Spinal cord (tissue), 10 donors: ENCODE data around the gene TRIM17. TPM values are rescaled to one million over a fixed set of nuclear protein-coding genes. Genes with fewer than 3 reads are reported as not detected.

ENCODE experiments used
- DNase-seq, 6 donors: peaks; one replicate each; pipeline versions ENCODE4 v3.0.0 to v3.0.0-alpha.2; 2013 to 2015; ENCODE audit warnings: low spot score in 6 of 6, low read depth in 4 of 6
- H3K27ac ChIP-seq: one replicate; pipeline ENCODE4 v1.5.1; 2013; ENCODE audit warnings: low read depth, low read length, control low read depth
- H3K27me3 ChIP-seq: one replicate; pipeline ENCODE4 v1.6.1; 2013; ENCODE audit warnings: low read length; ENCODE audit not compliant: control insufficient read depth, insufficient read depth
- H3K36me3 ChIP-seq: one replicate; pipeline ENCODE4 v1.6.1; 2013; ENCODE audit warnings: low read length; ENCODE audit not compliant: control insufficient read depth, insufficient read depth
- H3K4me1 ChIP-seq: one replicate; pipeline ENCODE4 v1.6.1; 2013; ENCODE audit warnings: low read length; ENCODE audit not compliant: control insufficient read depth, insufficient read depth
- H3K4me3 ChIP-seq: one replicate; pipeline ENCODE4 v1.5.1; 2013; ENCODE audit warnings: low read depth, low read length, control low read depth
- H3K9me3 ChIP-seq: one replicate; pipeline ENCODE4 v1.6.1; 2013; ENCODE audit warnings: low read length; ENCODE audit not compliant: control insufficient read depth, insufficient read depth
- WGBS: methylation state at CpG from one replicate; pipeline ENCODE4 v1.1.5; 2013; ENCODE audit warnings: missing lambda C conversion rate; ENCODE audit not compliant: insufficient coverage; 5-methylcytosine and 5-hydroxymethylcytosine counted together
- polyA plus RNA-seq, 2 donors: library from polyadenylated mRNA; unstranded; fragments of 120-200 nt; gene quantifications; one replicate each; pipeline ENCODE4 v1.2.1, GENCODE V29; 2013; ENCODE audit not compliant: insufficient read length in 2 of 2
- total RNA-seq, 2 donors: library from RNA; depleted of rRNA in 1 of 2; stranded (reverse); fragments of 120-200 nt in 1 of 2; fragments of >200 nt in 1 of 2; gene quantifications; one replicate each; pipeline versions ENCODE4 v1.2.3 to v1.2.4, GENCODE V29; 2013 to 2014
- donor health status: healthy.

TRIM17 gene
- total and polyA plus RNA-seq, 4 donors: 2.2 to 6.1 (median 4.4) TPM

DNA sequence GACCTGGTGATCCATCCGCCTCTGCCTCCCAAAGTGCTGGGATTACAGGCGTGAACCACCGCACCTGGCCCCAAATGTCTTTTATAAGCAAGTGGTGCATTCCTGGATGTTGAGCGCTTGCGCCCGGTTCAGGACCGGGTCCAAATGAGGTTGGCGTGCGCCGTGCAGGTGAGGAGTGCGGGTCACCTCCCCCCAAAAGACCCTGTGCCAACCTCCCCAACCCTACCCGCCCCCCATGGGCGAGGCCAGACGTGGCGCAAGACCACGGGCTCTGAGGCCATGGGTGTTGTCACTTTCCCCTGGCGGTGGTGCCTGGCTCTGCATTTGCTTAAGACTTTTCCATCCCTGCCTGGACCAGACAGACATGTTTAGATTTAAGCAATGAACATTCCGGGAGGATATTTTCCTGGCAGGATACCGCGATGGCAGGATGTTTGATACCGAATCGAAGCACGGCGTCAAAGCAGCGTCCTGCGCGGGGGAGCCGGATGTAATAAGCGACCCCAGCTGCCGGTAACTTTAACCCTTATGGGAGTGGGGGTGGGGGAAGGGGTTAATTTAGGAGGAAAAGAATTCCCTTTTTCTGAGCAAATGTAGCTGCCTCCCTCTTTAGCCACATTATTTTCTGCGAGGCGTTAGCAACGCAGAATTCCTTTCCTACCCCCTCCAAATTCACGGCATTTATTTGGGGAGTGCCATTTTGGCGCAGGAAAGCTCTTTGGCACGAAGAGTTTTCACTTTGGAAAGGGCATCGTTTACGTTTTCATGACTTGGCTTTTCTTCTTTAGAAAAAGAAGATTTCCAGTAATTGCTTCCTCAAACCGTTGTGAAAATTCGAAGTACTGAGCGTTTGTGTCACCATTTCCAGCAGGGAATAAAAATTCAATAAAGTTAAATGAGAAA lies 42.7 kb upstream of the TRIM17 start:
- peak overlapping the region; percentile 97 for H3K27ac ChIP-seq
- 2% methylated on average over 32 of the region's 41 CpGs for WGBS
- H3K4me1 ChIP-seq: peaks cover 33% of the 10 kb centered on the region
- H3K27me3 ChIP-seq: peaks cover 7% of the 10 kb centered on the region
- no peaks in the 10 kb centered on the region for H3K9me3 ChIP-seq
- H3K4me3 ChIP-seq: peak overlapping the region; percentile 71
- H3K36me3 ChIP-seq: peaks cover 4% of the 10 kb centered on the region
- peak in 4 of 6 donors; percentile 61 to 94 (median 78) for DNase-seq

DNA sequence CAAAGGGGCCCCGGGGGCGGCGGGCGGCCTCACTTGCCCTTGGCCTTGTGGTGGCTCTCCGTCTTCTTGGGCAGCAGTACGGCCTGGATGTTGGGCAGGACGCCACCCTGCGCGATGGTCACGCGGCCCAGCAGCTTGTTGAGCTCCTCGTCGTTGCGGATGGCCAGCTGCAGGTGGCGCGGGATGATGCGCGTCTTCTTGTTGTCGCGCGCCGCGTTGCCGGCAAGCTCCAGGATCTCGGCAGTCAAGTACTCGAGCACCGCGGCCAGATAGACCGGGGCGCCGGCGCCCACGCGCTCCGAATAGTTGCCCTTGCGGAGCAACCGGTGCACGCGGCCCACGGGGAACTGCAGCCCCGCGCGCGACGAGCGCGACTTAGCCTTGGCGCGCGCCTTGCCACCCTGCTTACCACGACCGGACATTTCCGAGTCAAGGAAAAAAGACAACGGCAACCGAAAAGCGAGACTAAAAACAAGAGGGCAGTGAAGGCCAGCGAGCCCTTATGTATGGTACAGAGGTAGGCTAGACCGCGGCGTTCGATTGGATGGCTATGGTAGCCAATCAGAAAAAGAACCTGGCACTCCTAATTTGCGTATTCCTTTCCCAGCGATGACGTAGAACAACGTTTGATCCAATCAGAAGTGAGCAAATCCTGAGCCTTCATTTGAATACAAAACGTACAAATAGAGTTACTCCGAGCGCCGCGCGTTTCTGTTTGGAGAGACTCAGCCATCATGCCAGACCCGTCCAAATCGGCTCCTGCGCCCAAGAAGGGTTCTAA lies 40.9 kb upstream of the TRIM17 start:
- peak; percentile 97 to 100 (median 99) for DNase-seq
- peak overlapping the region; percentile 97 for H3K27ac ChIP-seq
- H3K36me3 ChIP-seq: peaks cover 9% of the 10 kb centered on the region
- WGBS: under 1% methylated on average over 74 of the region's 74 CpGs
- no peaks in the 10 kb centered on the region for H3K27me3 ChIP-seq
- H3K4me3 ChIP-seq: peak overlapping the region; percentile 71
- peaks cover 24% of the 10 kb centered on the region for H3K4me1 ChIP-seq
- no peaks in the 10 kb centered on the region for H3K9me3 ChIP-seq

DNA sequence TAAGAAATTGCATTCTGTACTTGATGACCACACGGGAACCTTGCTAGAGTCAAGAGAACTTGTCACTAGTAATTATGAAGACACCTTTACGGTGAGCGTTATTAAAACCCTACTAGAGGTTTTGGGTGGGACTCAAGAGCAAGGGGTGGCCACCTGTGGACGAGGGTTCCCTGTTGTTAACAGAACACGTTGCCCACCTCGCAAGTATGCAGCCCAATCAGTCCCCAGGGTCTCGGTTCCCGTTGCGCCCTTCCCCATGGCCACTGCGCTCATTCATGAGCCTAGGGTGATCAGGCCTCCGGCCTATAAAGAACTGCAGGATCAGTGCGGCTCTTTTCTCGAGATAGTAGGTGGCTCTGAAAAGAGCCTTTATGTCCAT lies 40.3 kb upstream of the TRIM17 start:
- no peaks in the 10 kb centered on the region for H3K9me3 ChIP-seq
- peak overlapping the region; percentile 71 for H3K4me3 ChIP-seq
- H3K4me1 ChIP-seq: peaks cover 24% of the 10 kb centered on the region
- 1% methylated on average over 12 of the region's 13 CpGs for WGBS
- H3K36me3 ChIP-seq: peaks cover 11% of the 10 kb centered on the region
- H3K27ac ChIP-seq: peak overlapping the region; percentile 97
- no peak for DNase-seq
- no peaks in the 10 kb centered on the region for H3K27me3 ChIP-seq

DNA sequence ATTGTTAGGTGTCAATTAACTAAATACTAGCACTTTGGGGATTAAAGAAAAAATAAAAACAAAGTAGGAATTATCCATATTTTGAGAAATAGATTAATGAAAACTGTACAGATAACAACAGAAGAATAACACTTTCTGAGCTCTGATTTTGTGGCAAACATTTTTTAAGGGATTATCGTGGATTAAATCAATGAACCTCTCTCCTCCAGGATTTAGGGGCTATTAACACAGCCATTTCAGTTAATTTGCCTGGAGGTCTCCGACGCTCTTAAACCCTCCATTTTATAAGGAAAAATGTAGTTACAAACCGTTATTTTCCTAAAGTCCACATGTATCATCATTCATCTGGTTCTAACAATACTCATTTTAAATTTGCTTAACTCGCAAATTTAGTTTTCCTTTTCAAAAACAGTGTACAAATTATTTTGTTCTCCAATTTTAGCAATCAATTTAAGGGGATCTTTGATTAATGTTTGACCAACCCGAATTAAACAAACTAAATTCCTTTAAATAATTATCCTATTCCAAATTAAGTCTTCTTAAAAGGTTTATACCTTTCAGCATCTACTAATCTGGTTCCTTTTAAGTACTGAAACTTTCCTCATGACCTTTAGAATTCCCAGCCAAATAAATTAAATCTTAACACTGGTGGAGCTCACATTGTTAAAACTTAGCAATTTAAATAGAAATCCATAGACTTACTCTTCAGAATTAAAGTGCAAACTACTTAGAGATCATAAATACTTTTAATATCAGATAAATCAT lies 39.8 kb upstream of the TRIM17 start:
- H3K27me3 ChIP-seq: no peaks in the 10 kb centered on the region
- H3K27ac ChIP-seq: peak overlapping the region; percentile 97
- H3K9me3 ChIP-seq: no peaks in the 10 kb centered on the region
- peak overlapping the region; percentile 71 for H3K4me3 ChIP-seq
- WGBS: 29% methylated on average over 2 of the region's 6 CpGs
- H3K36me3 ChIP-seq: peaks cover 11% of the 10 kb centered on the region
- peaks cover 24% of the 10 kb centered on the region for H3K4me1 ChIP-seq
- no peak for DNase-seq

DNA sequence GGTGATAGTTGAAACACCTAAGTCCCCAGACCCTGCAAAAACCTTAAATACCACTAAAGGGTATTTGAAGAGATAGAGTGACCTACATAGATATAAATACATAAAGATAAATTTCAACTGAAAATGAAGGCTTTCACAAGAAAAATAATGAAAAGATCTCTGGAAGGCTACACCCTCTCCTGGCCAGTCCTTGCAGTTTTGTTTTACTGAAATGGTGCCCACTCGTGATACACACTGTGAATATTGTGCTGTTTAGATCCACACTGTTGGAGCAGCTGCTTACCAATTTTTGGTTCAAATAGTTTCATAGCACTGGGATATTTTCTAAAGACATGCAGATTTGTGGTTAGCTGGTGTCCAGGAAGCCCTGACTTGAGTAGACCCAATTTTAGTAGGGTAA lies 39.1 kb upstream of the TRIM17 start:
- 29% methylated on average over 1 of the region's 1 CpG for WGBS
- H3K4me3 ChIP-seq: peak overlapping the region; percentile 71
- DNase-seq: peak in 2 of 6 donors; percentile 36 to 64
- no peak overlapping the region for H3K27ac ChIP-seq
- H3K4me1 ChIP-seq: peaks cover 24% of the 10 kb centered on the region
- H3K9me3 ChIP-seq: no peaks in the 10 kb centered on the region
- H3K36me3 ChIP-seq: peaks cover 11% of the 10 kb centered on the region
- H3K27me3 ChIP-seq: no peaks in the 10 kb centered on the region

DNA sequence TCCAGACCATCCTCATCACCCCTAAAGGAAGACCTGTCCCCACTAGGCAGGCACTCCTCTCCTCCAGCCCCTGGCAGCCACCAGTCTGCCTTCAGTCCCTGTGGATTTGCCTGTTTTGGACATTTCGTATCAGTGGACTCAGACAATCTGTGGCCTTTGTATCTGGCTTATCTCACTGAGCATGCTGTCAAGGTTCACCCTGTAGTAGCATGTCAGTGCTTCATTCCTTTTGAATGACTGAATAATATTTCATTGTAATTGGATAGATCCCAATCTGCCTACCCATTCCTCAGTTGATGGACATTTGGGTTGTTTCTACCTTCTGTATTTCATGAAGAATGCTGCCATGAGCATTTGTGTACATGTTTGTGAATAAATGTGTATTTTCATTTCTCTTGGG lies 37.6 kb upstream of the TRIM17 start:
- Histone ChIP-seq H3K4me1 (peaks cover 21% of the 10 kb centered on the region), H3K9me3 (no peaks in the 10 kb centered on the region), H3K27me3 (no peaks in the 10 kb centered on the region), H3K36me3 (peaks cover 14% of the 10 kb centered on the region), H3K4me3 (no peak overlapping the region), H3K27ac (no peak overlapping the region)
- 100% methylated on average over 1 of the region's 1 CpG for WGBS
- no peak for DNase-seq

DNA sequence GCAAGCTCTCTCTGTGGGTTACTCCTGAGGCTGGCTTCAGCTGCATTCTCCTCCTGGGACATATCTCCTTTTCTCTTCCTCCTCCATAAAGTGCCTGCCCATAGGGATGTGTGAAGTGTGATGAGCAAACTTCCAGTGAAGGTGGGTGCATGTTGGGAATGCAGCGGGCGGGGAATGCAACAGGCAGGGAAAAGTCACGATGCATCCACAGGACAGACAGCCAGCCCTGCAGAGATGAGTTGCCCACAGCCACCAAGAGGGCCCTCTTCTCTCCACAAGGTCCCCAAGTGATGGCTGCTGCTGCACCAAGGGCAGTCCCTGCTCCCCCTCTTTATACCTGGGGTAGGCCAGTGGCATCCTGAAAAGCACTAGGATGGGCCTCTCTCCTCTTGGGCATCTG lies 37.0 kb upstream of the TRIM17 start:
- no peaks in the 10 kb centered on the region for H3K27me3 ChIP-seq
- 91% methylated on average over 3 of the region's 3 CpGs for WGBS
- H3K4me1 ChIP-seq: peaks cover 15% of the 10 kb centered on the region
- no peak for DNase-seq
- H3K36me3 ChIP-seq: peaks cover 14% of the 10 kb centered on the region
- H3K4me3 ChIP-seq: no peak overlapping the region
- no peaks in the 10 kb centered on the region for H3K9me3 ChIP-seq
- no peak overlapping the region for H3K27ac ChIP-seq

DNA sequence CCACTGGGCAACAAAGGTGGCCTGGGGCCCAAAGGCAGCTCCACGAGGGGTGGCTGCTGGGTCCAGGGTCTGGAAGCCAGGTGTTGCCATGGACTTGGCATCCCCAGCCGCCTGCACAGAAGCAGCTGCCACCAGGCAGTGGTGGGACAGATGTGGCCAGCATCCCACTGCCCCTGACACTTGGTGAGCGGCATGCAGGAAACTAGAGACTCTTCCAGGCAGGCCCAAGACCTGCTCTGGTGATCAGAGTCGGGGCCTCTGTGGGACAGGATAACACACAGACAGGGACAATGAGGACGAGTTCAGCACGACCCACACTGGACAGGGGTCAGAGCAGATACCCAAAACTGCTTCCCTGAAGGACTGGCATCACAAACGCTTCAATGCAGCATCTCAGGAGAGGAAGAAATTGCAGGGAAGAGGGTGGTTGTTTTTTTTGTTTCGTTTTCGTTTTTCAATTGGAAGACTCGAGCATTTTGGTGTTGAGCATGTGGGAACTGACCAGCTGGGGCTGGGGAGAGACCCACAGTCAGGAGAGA lies 36.4 kb upstream of the TRIM17 start:
- peaks cover 14% of the 10 kb centered on the region for H3K36me3 ChIP-seq
- H3K9me3 ChIP-seq: no peaks in the 10 kb centered on the region
- WGBS: 83% methylated on average over 10 of the region's 10 CpGs
- H3K27ac ChIP-seq: no peak overlapping the region
- H3K4me3 ChIP-seq: no peak overlapping the region
- H3K27me3 ChIP-seq: no peaks in the 10 kb centered on the region
- DNase-seq: no peak
- H3K4me1 ChIP-seq: peaks cover 10% of the 10 kb centered on the region
